GM12874 (cell line): ENCODE data around the gene DLX6.

Source experiments
- TF ChIP-seq, protein P1 (sequence below): IDR thresholded peaks from 2 replicates; pipeline ENCODE4 v1.5.1; 2011; ENCODE audit warnings: low read depth, mild to moderate bottlenecking, control low read depth, low read length, moderate library complexity; ENCODE audit not compliant: insufficient read depth

The DLX6 gene

GRCh38 chr7:97043281-97043680 is 37.9 kb downstream of the DLX6 start:
- TF ChIP-seq, protein P1, sequence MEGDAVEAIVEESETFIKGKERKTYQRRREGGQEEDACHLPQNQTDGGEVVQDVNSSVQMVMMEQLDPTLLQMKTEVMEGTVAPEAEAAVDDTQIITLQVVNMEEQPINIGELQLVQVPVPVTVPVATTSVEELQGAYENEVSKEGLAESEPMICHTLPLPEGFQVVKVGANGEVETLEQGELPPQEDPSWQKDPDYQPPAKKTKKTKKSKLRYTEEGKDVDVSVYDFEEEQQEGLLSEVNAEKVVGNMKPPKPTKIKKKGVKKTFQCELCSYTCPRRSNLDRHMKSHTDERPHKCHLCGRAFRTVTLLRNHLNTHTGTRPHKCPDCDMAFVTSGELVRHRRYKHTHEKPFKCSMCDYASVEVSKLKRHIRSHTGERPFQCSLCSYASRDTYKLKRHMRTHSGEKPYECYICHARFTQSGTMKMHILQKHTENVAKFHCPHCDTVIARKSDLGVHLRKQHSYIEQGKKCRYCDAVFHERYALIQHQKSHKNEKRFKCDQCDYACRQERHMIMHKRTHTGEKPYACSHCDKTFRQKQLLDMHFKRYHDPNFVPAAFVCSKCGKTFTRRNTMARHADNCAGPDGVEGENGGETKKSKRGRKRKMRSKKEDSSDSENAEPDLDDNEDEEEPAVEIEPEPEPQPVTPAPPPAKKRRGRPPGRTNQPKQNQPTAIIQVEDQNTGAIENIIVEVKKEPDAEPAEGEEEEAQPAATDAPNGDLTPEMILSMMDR, result no peak
